ENCODE data around the gene CAMSAP3. TPM values are rescaled to one million over a fixed set of nuclear protein-coding genes. Genes with fewer than 3 reads are reported as not detected.

Gene CAMSAP3
- total and polyA plus RNA-seq, 10 of the 15 experiments (the other 5 are each of a cell fraction or from before 2014, with no cell fraction given) = 0.03 to 6.3 (median 0.72) TPM

DNA sequence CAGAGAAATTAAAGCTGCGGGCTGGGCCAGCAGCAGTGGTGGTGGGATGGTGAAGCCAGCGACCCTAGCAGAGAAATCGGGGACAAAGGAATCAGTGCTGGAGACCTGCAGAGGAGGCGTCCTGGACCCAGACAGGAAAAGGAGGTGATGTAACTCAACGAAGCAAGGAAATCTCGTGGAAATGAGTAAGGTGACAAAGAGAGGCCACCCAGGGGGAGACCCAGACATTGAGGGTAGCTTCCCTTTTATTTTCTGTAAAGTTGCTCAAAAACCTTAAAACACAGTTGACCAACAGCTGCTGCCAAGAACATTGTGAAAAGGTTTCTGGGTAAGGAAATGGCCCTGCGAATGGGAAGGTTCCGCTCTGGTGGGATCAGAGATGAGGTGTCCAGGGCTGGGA, 59.9 kb downstream of the CAMSAP3 start:
- ChIA-PET POLR2A (interaction anchor here (0.6 kb wide), 1 partner anchor 522 kb away, joined by 4 read pairs; no protein-coding TSS in a partner anchor), RAD21 (ENCODE audit: unreplicated experiment) (interaction anchor here (1.0 to 1.1 kb wide), 2 partner anchors 25 to 26 kb away, joined by 3 to 4 read pairs; partner anchors contain the start of genes PET100 and TRAPPC5), CTCF (interaction anchor here (0.8 to 1.3 kb wide), 5 partner anchors 22 to 144 kb away, joined by 3 to 5 read pairs (median 3); partner anchors contain the start of genes MCEMP1 and TRAPPC5), SMC1A (ENCODE audit: uncharacterized antibody, unreplicated experiment) (interaction anchor here (0.6 kb wide), 1 partner anchor 154 kb away, joined by 3 read pairs; no protein-coding TSS in a partner anchor)
- no peak overlapping the region for H3K4me2 ChIP-seq (ENCODE audit: control insufficient read depth, insufficient read depth)
- 54% methylated on average over 8 of the region's 8 CpGs for WGBS (ENCODE audit: insufficient coverage, insufficient replicate concordance, low lambda C conversion rate, missing lambda C conversion rate)
- DNase-seq (ENCODE audit: low read depth, low spot score) (no peak), FAIRE-seq (no peak), ATAC-seq (no peak)
- no peak overlapping the region for H3K4me3 ChIP-seq
- no peaks in the 10 kb centered on the region for H3K79me2 ChIP-seq (ENCODE audit: control insufficient read depth, insufficient read depth, low read length)
- no peaks in the 10 kb centered on the region; a peak in 1 of 4 replicates for H3K27me3 ChIP-seq (replicated peaks in 1 of 2; ENCODE audit: control insufficient read depth in 2 of 2, insufficient read depth in 2 of 2, low read length in 1 of 2)
- H2AFZ ChIP-seq (ENCODE audit: control insufficient read depth, low read depth, low read length) = no peak overlapping the region
- no peaks in the 10 kb centered on the region for H4K20me1 ChIP-seq (ENCODE audit: control insufficient read depth, insufficient read depth)
- BruUV-seq (replicated peaks) = no TSS peak
- H3K9ac ChIP-seq (ENCODE audit: control insufficient read depth, insufficient read depth, low read length) = no peak overlapping the region
- no peak overlapping the region for H3K27ac ChIP-seq (ENCODE audit: control insufficient read depth, insufficient read depth)
- intact Hi-C loops (cut with micrococcal nuclease; ENCODE audit: unreplicated experiment) = no loop called here
- H3K36me3 ChIP-seq (ENCODE audit: control insufficient read depth in 2 of 2, insufficient read depth in 2 of 2, low read length in 1 of 2) = no peaks in the 10 kb centered on the region
- H3K4me1 ChIP-seq (ENCODE audit: control insufficient read depth, insufficient read depth, low read length) = peaks cover 20% of the 10 kb centered on the region
- in situ Hi-C loops (cut with MboI) = no loop called here
- no peaks in the 10 kb centered on the region for H3K9me3 ChIP-seq (replicated peaks; ENCODE audit: control insufficient read depth, insufficient read depth, low read length)
- TF ChIP-seq POLR2AphosphoS5 (IDR thresholded peaks at IDR 0.05; ENCODE audit: low read length) (no peak), SMC3 (IDR thresholded peaks at IDR 0.05; ENCODE audit: borderline replicate concordance, low read length) (no peak), NFXL1 (IDR thresholded peaks at IDR 0.05; ENCODE audit: borderline replicate concordance) (no peak), BCL11A (IDR thresholded peaks at IDR 0.05; ENCODE audit: low read depth, low read length) (no peak), TCF7 (IDR thresholded peaks at IDR 0.05; ENCODE audit: borderline replicate concordance) (no peak), ZZZ3 (IDR thresholded peaks at IDR 0.05; ENCODE audit: control insufficient read depth, insufficient read length, low read depth) (no peak), CEBPB (IDR thresholded peaks at IDR 0.05; ENCODE audit: borderline replicate concordance in 1 of 2, low read depth in 2 of 2, low read length in 2 of 2) (no peak), NFIC (IDR thresholded peaks at IDR 0.05; ENCODE audit: low read depth, low read length) (no peak)
- TF ChIP-seq, protein P1, sequence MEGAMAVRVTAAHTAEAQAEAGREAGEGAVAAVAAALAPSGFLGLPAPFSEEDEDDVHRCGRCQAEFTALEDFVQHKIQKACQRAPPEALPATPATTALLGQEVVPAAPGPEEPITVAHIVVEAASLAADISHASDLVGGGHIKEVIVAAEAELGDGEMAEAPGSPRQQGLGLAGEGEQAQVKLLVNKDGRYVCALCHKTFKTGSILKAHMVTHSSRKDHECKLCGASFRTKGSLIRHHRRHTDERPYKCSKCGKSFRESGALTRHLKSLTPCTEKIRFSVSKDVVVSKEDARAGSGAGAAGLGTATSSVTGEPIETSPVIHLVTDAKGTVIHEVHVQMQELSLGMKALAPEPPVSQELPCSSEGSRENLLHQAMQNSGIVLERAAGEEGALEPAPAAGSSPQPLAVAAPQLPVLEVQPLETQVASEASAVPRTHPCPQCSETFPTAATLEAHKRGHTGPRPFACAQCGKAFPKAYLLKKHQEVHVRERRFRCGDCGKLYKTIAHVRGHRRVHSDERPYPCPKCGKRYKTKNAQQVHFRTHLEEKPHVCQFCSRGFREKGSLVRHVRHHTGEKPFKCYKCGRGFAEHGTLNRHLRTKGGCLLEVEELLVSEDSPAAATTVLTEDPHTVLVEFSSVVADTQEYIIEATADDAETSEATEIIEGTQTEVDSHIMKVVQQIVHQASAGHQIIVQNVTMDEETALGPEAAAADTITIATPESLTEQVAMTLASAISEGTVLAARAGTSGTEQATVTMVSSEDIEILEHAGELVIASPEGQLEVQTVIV (IDR thresholded peaks at IDR 0.05; ENCODE audit: borderline replicate concordance, partially characterized antibody) = no peak
- TF ChIP-seq, protein P2, sequence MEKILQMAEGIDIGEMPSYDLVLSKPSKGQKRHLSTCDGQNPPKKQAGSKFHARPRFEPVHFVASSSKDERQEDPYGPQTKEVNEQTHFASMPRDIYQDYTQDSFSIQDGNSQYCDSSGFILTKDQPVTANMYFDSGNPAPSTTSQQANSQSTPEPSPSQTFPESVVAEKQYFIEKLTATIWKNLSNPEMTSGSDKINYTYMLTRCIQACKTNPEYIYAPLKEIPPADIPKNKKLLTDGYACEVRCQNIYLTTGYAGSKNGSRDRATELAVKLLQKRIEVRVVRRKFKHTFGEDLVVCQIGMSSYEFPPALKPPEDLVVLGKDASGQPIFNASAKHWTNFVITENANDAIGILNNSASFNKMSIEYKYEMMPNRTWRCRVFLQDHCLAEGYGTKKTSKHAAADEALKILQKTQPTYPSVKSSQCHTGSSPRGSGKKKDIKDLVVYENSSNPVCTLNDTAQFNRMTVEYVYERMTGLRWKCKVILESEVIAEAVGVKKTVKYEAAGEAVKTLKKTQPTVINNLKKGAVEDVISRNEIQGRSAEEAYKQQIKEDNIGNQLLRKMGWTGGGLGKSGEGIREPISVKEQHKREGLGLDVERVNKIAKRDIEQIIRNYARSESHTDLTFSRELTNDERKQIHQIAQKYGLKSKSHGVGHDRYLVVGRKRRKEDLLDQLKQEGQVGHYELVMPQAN (conservative IDR thresholded peaks at IDR 0.05) = no peak
- TF ChIP-seq, protein P3, sequence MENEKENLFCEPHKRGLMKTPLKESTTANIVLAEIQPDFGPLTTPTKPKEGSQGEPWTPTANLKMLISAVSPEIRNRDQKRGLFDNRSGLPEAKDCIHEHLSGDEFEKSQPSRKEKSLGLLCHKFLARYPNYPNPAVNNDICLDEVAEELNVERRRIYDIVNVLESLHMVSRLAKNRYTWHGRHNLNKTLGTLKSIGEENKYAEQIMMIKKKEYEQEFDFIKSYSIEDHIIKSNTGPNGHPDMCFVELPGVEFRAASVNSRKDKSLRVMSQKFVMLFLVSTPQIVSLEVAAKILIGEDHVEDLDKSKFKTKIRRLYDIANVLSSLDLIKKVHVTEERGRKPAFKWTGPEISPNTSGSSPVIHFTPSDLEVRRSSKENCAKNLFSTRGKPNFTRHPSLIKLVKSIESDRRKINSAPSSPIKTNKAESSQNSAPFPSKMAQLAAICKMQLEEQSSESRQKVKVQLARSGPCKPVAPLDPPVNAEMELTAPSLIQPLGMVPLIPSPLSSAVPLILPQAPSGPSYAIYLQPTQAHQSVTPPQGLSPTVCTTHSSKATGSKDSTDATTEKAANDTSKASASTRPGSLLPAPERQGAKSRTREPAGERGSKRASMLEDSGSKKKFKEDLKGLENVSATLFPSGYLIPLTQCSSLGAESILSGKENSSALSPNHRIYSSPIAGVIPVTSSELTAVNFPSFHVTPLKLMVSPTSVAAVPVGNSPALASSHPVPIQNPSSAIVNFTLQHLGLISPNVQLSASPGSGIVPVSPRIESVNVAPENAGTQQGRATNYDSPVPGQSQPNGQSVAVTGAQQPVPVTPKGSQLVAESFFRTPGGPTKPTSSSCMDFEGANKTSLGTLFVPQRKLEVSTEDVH (IDR thresholded peaks at IDR 0.05; ENCODE audit: low read depth, partially characterized antibody) = no peak
- TF ChIP-seq, protein P4, sequence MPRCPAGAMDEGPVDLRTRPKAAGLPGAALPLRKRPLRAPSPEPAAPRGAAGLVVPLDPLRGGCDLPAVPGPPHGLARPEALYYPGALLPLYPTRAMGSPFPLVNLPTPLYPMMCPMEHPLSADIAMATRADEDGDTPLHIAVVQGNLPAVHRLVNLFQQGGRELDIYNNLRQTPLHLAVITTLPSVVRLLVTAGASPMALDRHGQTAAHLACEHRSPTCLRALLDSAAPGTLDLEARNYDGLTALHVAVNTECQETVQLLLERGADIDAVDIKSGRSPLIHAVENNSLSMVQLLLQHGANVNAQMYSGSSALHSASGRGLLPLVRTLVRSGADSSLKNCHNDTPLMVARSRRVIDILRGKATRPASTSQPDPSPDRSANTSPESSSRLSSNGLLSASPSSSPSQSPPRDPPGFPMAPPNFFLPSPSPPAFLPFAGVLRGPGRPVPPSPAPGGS (IDR thresholded peaks at IDR 0.05; ENCODE audit: borderline replicate concordance, insufficient read depth, low read depth, low read length, poor library complexity, severe bottlenecking) = no peak
- TF ChIP-seq, protein P5, sequence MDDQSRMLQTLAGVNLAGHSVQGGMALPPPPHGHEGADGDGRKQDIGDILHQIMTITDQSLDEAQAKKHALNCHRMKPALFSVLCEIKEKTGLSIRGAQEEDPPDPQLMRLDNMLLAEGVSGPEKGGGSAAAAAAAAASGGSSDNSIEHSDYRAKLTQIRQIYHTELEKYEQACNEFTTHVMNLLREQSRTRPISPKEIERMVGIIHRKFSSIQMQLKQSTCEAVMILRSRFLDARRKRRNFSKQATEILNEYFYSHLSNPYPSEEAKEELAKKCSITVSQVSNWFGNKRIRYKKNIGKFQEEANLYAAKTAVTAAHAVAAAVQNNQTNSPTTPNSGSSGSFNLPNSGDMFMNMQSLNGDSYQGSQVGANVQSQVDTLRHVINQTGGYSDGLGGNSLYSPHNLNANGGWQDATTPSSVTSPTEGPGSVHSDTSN (IDR thresholded peaks at IDR 0.05; ENCODE audit: insufficient replicate concordance, low read depth, low read length) = no peak
